H1 (cell line): ENCODE data around the gene ARHGAP18. TPM values are rescaled to one million over a fixed set of nuclear protein-coding genes. Genes with fewer than 3 reads are reported as not detected.

Experiments used
- CTCF ChIA-PET: fragments of 300-600 bp; sonication (Branson Sonifier 250); formaldehyde crosslinking; loops from one replicate; lab custom pipeline; 2021; ENCODE audit not compliant: partially characterized antibody; lab: Charles Lee
- POLR2A ChIA-PET: fragments of 300-600 bp; sonication (Branson Sonifier 250); formaldehyde crosslinking; loops from one replicate; lab custom pipeline; 2021; ENCODE audit warnings: inconsistent platforms; ENCODE audit not compliant: partially characterized antibody; lab: Charles Lee
- DNase-seq, 2 experiments: peaks; one replicate each; pipeline versions ENCODE4 v3.0.0 to v3.0.0-alpha.2; 2010 to 2022; ENCODE audit warnings: low spot score in 2 of 2, low read depth in 1 of 2, mixed read lengths in 1 of 2
- FAIRE-seq: peaks from 2 replicates; lab custom pipeline; 2011; peaks lifted over from hg19 to GRCh38; lab: Jason Lieb, UNC
- H2AFZ ChIP-seq: 2 replicates; pipeline ENCODE4 v1.8.1; 2012; ENCODE audit warnings: low read length, inconsistent platforms
- H2AK5ac ChIP-seq: 2 replicates; pipeline ENCODE4 v1.6.1; 2013; ENCODE audit warnings: low read depth, low read length
- H2BK120ac ChIP-seq: replicated peaks from 2 replicates; pipeline ENCODE3; 2013; ENCODE audit warnings: low read depth, low read length, inconsistent platforms
- H2BK12ac ChIP-seq: 2 replicates; pipeline ENCODE4 v1.6.1; 2013; ENCODE audit warnings: low read depth, low read length
- H2BK15ac ChIP-seq: 2 replicates; pipeline ENCODE4 v1.6.1; 2013; ENCODE audit warnings: low read length
- H2BK20ac ChIP-seq: 2 replicates; pipeline ENCODE4 v1.6.1; 2013; ENCODE audit warnings: low read length
- H2BK5ac ChIP-seq: 2 replicates; pipeline ENCODE4 v1.6.1; 2013; ENCODE audit warnings: low read depth, low read length
- H3K14ac ChIP-seq: 2 replicates; pipeline ENCODE4 v1.6.1; 2013; ENCODE audit warnings: inconsistent platforms; ENCODE audit not compliant: insufficient read length
- H3K18ac ChIP-seq: 2 replicates; pipeline ENCODE4 v1.6.1; 2013; ENCODE audit warnings: low read length; ENCODE audit errors: extremely low read depth
- H3K23ac ChIP-seq: 2 replicates; pipeline ENCODE4 v1.6.1; 2013; ENCODE audit warnings: inconsistent platforms; ENCODE audit not compliant: insufficient read length
- H3K23me2 ChIP-seq: 2 replicates; pipeline ENCODE4 v1.6.1; 2013; ENCODE audit warnings: low read depth, low read length
- H3K27ac ChIP-seq: 2 replicates; pipeline ENCODE4 v1.6.1; 2011; ENCODE audit warnings: low read depth, low read length, inconsistent platforms
- H3K27me3 ChIP-seq, 4 experiments: replicated peaks in 1 of 4; 1 replicate in 1 of 4; 2 replicates in 3 of 4; pipeline versions ENCODE4 v1.6.1 to v1.8.1; 2011 to 2013; ENCODE audit warnings: low read length in 3 of 4, mild to moderate bottlenecking in 3 of 4, inconsistent platforms in 2 of 4, mixed read lengths in 2 of 4, moderate library complexity in 1 of 4; ENCODE audit not compliant: control insufficient read depth in 3 of 4, insufficient read depth in 3 of 4; ENCODE audit errors: extremely low read depth in 1 of 4
- H3K36me3 ChIP-seq, 4 experiments: 2 replicates each; pipeline versions ENCODE4 v1.6.1 to v1.8.1; 2011 to 2013; ENCODE audit warnings: mild to moderate bottlenecking in 4 of 4, low read length in 3 of 4, moderate library complexity in 2 of 4, control low read depth in 1 of 4, inconsistent platforms in 1 of 4; ENCODE audit not compliant: insufficient read depth in 4 of 4, control insufficient read depth in 2 of 4
- H3K4ac ChIP-seq: replicated peaks from 2 replicates; pipeline ENCODE3; 2013; ENCODE audit warnings: low read length, low read depth, mixed read lengths, inconsistent platforms; ENCODE audit not compliant: insufficient read length
- H3K4me1 ChIP-seq, 4 experiments: replicated peaks in 1 of 4; 1 replicate in 1 of 4; 2 replicates in 3 of 4; pipeline versions ENCODE4 v1.6.1 to v1.8.1; 2011 to 2013; ENCODE audit warnings: low read length in 3 of 4, inconsistent platforms in 2 of 4, mixed read lengths in 1 of 4; ENCODE audit not compliant: insufficient read depth in 4 of 4, control insufficient read depth in 3 of 4
- H3K4me2 ChIP-seq, 2 experiments: 2 replicates each; pipeline versions ENCODE4 v1.6.1 to v1.8.1; 2011 to 2013; ENCODE audit warnings: low read depth in 2 of 2, low read length in 2 of 2, control low read depth in 1 of 2, inconsistent platforms in 1 of 2, mild to moderate bottlenecking in 1 of 2; ENCODE audit not compliant: insufficient read depth in 1 of 2
- H3K4me3 ChIP-seq, 4 experiments: fragments of 200-600, 300-600 bp in 1 of 4; sonication (generic), shearing (Covaris generic), sonication (Bioruptor Twin) in 1 of 4; 2 replicates each; pipeline versions ENCODE4 v1.5.1 to v1.8.1; 2011 to 2016; ENCODE audit warnings: low read length in 4 of 4, low read depth in 3 of 4, control low read depth in 2 of 4, inconsistent platforms in 2 of 4, mild to moderate bottlenecking in 2 of 4, mixed read lengths in 1 of 4, moderate library complexity in 1 of 4; ENCODE audit not compliant: insufficient read depth in 2 of 4; ENCODE audit errors: extremely low read depth in 1 of 4
- H3K56ac ChIP-seq: replicated peaks from 2 replicates; pipeline ENCODE3; 2013; ENCODE audit warnings: low read depth, mild to moderate bottlenecking, mixed read lengths, low read length, inconsistent platforms; ENCODE audit not compliant: insufficient read length
- H3K79me1 ChIP-seq: 2 replicates; pipeline ENCODE4 v1.6.1; 2013; ENCODE audit warnings: low read depth, low read length, control low read depth
- H3K79me2 ChIP-seq, 2 experiments: 2 replicates each; pipeline versions ENCODE4 v1.6.1 to v1.8.1; 2012 to 2013; ENCODE audit warnings: low read length in 2 of 2, mild to moderate bottlenecking in 2 of 2, inconsistent platforms in 1 of 2; ENCODE audit not compliant: insufficient read depth in 2 of 2, control insufficient read depth in 1 of 2
- H3K9ac ChIP-seq, 4 experiments: replicated peaks in 1 of 4; 1 replicate in 1 of 4; 2 replicates in 3 of 4; pipeline versions ENCODE4 v1.6.1 to v1.8.1; 2011 to 2013; ENCODE audit warnings: low read depth in 3 of 4, low read length in 3 of 4, control low read depth in 2 of 4, mild to moderate bottlenecking in 2 of 4, moderate library complexity in 2 of 4, inconsistent platforms in 1 of 4; ENCODE audit errors: extremely low read depth in 1 of 4
- H3K9me3 ChIP-seq, 2 experiments: 2 replicates each; pipeline versions ENCODE4 v1.6.1 to v1.8.1; 2012 to 2013; ENCODE audit warnings: mild to moderate bottlenecking in 2 of 2, moderate library complexity in 2 of 2, control low read depth in 1 of 2, inconsistent platforms in 1 of 2, low read depth in 1 of 2, low read length in 1 of 2, mixed read lengths in 1 of 2; ENCODE audit not compliant: insufficient read depth in 2 of 2
- H4K20me1 ChIP-seq, 2 experiments: replicated peaks in 1 of 2; 2 replicates each; pipeline versions ENCODE3 to v1.8.1; 2011 to 2013; ENCODE audit warnings: inconsistent platforms in 2 of 2, low read length in 2 of 2, mild to moderate bottlenecking in 1 of 2; ENCODE audit not compliant: insufficient read depth in 2 of 2, control insufficient read depth in 1 of 2
- H4K5ac ChIP-seq: 2 replicates; pipeline ENCODE4 v1.6.1; 2013; ENCODE audit warnings: low read length, low read depth, mixed read lengths, inconsistent platforms; ENCODE audit not compliant: insufficient read length
- H4K8ac ChIP-seq: 2 replicates; pipeline ENCODE4 v1.8.0; 2013; ENCODE audit warnings: mild to moderate bottlenecking, moderate library complexity, low read length, inconsistent platforms; ENCODE audit not compliant: insufficient read depth; ENCODE audit errors: extremely low read depth
- H4K91ac ChIP-seq: replicated peaks from 2 replicates; pipeline ENCODE3; 2013; ENCODE audit warnings: low read length, mixed read lengths, inconsistent platforms; ENCODE audit not compliant: insufficient read length
- SP4 ChIP-seq: IDR thresholded peaks from 2 replicates; pipeline ENCODE4 v1.6.1; 2012; ENCODE audit warnings: low read length, inconsistent platforms
- SRF ChIP-seq: IDR thresholded peaks from 2 replicates; pipeline ENCODE4 v1.6.1; 2011; ENCODE audit warnings: mild to moderate bottlenecking, low read depth, low read length, moderate library complexity
- TAF1 ChIP-seq: IDR thresholded peaks from 2 replicates; pipeline ENCODE4 v1.6.1; 2011; ENCODE audit warnings: mild to moderate bottlenecking, low read depth, low read length
- WGBS, 2 experiments: shearing (Covaris generic) in 1 of 2; methylation state at CpG; one replicate each; pipeline versions ENCODE4 v1.1.6 to v1.1.7; 2013 to 2015; ENCODE audit warnings: low lambda C conversion rate in 2 of 2, mixed read lengths in 2 of 2, inconsistent platforms in 1 of 2, low coverage in 1 of 2, missing lambda C conversion rate in 1 of 2; ENCODE audit not compliant: insufficient replicate concordance in 2 of 2, insufficient coverage in 1 of 2, insufficient read length in 1 of 2; ENCODE audit errors: extremely low coverage in 1 of 2, missing lambda C conversion rate in 1 of 2; 5-methylcytosine and 5-hydroxymethylcytosine counted together
- polyA plus RNA-seq, 7 experiments: library from polyadenylated mRNA; depleted of rRNA in 3 of 7; stranded (reverse) in 5 of 7; unstranded in 2 of 7; fragments of >200 nt in 5 of 7; fragments of 200-250 nt in 2 of 7; gene quantifications; 1 replicate in 5 of 7; 2 replicates in 1 of 7; 4 replicates in 1 of 7; pipeline versions ENCODE4 v1.2.1 to v1.2.3, GENCODE V29; 2011 to 2013; ENCODE audit warnings: missing spikeins in 2 of 7, mixed read lengths in 2 of 7
- total RNA-seq: library from RNA; stranded (reverse); fragmentation: NEBNext Ultra II Directional; extraction: Animal tissue kit (Norgen Biotek cat#: 25700); gene quantifications from 2 replicates; pipeline ENCODE4 v1.2.1, GENCODE V29; 2021
- TF ChIP-seq, protein P1 (sequence below): IDR thresholded peaks from 2 replicates; pipeline ENCODE4 v1.6.1; 2012; ENCODE audit warnings: inconsistent platforms

The ARHGAP18 gene
- total and polyA plus RNA-seq, 2 of the 8 experiments (the other 6 are each of a cell fraction or from before 2014, with no cell fraction given) = 0.83 to 4.5 TPM

GRCh38 chr6:129643968-129644367 is 66.0 kb downstream of the ARHGAP18 start:
- Histone ChIP-seq H3K23me2 (no peaks in the 10 kb centered on the region), H3K36me3 (no peaks in the 10 kb centered on the region), H4K91ac (no peak overlapping the region), H2AFZ (no peak overlapping the region), H3K56ac (no peak overlapping the region), H3K23ac (no peak overlapping the region), H3K9ac (no peak overlapping the region), H3K4me3 (no peak overlapping the region), H3K14ac (no peak overlapping the region), H3K4me2 (no peak overlapping the region), H3K9me3 (no peaks in the 10 kb centered on the region), H2BK120ac (no peak overlapping the region), H2BK15ac (no peak overlapping the region), H3K79me1 (no peaks in the 10 kb centered on the region), H3K18ac (no peak overlapping the region), H3K27ac (no peak overlapping the region), H2BK20ac (no peak overlapping the region), H3K27me3 (no peaks in the 10 kb centered on the region), H2BK12ac (no peak overlapping the region), H3K79me2 (no peaks in the 10 kb centered on the region), H2AK5ac (no peak overlapping the region), H4K8ac (no peak overlapping the region), H4K20me1 (no peaks in the 10 kb centered on the region), H2BK5ac (no peak overlapping the region), H3K4ac (no peak overlapping the region), H4K5ac (no peak overlapping the region), H3K4me1 (peaks cover 0 to 6% (median 0%) of the 10 kb centered on the region in 4 experiments; a peak in 3 of 7 replicates)
- 75% methylated on average over 3 of the region's 3 CpGs; no CpG with 5 or more reads in 1 of the 2 experiments for WGBS, 2 experiments
- FAIRE-seq = no peak
- CTCF ChIA-PET = interaction anchor here (1.0 kb wide), 1 partner anchor 10 kb away, joined by 3 read pairs; no protein-coding TSS in a partner anchor
- TF ChIP-seq SP4 (no peak), TAF1 (no peak), SRF (no peak)
- TF ChIP-seq, protein P1, sequence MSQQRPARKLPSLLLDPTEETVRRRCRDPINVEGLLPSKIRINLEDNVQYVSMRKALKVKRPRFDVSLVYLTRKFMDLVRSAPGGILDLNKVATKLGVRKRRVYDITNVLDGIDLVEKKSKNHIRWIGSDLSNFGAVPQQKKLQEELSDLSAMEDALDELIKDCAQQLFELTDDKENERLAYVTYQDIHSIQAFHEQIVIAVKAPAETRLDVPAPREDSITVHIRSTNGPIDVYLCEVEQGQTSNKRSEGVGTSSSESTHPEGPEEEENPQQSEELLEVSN = no peak
- no peak for DNase-seq
- POLR2A ChIA-PET = no interaction called here
